HG03159 (cell line): ENCODE measurements around the gene EPS8L1.
"Not testable (repeated sequence)": the region's sequence is repeated elsewhere in the genome, so short reads cannot be mapped to it uniquely, and the experiment has no call there.

Source experiments
- ATAC-seq: cut with Tn5 transposase; IDR thresholded peaks from one replicate; pipeline ENCODE4 v1.9.1; 2021; ENCODE audit warnings: mild to moderate bottlenecking, moderate library complexity; ENCODE audit not compliant: unreplicated experiment

EPS8L1 gene

GRCh38 chr19:55092423-55093318 is 17.0 kb downstream of the EPS8L1 start:
- ATAC-seq = no peak

GRCh38 chr19:55094456-55095259 is 19.0 kb downstream of the EPS8L1 start:
- no peak for ATAC-seq

GRCh38 chr19:55095260-55096060 is 19.8 kb downstream of the EPS8L1 start:
- no peak for ATAC-seq

DNA sequence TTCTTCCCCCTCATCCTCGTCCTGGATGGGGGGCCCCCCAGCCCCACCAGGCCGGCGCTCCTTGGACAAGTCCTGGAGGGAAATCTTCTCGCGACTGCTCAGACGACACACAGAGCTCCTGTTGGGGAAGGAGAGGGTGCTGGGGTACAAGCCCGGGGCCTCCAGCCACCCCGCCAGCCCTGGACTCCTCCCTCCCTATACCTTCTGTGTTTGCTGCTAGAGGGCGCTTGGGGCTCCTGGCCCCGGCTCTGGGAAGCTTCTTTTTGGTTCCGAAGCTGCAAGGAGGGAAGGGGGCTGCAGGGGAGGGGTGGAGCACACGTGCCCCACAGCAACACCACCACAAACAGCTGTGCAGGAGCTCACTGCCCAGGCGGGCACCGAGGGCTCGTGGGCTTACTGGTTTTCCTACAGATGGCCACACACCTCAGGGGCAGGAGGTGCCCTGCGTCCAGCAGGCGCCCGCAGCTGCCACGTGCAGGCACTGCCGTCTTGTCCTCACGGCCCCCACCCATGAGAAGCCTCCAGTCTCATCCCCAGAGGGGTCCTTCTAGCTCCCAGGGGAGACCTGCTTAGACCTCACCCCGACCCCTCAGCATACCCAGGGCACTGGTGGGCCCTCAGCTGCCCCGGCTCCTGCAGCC is 20.5 kb downstream of the EPS8L1 start:
- no peak for ATAC-seq

- ATAC-seq = no peak
These were observed 22.4 kb downstream of the EPS8L1 start for GRCh38 chr19:55097864-55098715.

DNA sequence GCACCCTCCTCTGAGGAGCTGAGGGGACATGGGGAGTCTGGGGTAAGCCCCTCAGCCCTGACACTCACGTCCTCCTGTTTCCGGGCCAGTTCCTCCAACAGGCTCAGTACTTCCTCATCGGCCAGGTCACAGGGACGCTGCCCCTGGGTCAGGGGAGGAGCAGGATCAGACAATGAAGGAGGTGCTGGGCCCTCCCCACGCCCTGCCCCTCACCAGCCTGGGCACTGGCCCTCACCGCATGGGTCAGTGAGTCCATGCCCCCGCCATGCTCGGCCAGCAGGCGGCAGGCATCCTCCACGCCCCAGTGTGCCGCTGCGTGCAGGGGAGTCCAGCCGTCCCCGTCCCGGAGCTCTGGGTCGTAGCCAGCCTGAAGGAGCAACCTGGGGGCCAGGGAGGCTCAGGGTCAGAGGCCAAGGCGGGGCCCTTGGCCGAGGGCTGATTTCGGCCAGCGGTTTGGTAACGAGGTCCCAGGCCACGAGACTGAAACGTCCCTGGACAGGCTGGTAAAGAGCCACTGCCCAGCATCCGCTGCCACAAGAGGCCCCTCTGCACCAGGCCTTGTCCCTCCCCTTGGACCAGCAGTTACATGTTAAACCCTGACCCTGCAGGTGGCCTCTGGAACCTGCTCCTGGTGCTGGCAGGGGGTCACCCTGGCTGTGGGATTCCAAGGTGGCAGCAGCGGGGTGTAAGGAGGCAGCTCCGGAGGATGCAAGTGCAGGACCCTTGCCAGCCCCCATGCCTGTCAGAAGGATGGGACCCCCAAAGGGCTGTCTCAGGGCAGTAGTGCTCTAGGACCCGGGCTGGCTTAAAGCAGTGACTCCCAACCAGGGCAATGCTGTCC is 23.3 kb downstream of the EPS8L1 start:
- no peak for ATAC-seq

DNA sequence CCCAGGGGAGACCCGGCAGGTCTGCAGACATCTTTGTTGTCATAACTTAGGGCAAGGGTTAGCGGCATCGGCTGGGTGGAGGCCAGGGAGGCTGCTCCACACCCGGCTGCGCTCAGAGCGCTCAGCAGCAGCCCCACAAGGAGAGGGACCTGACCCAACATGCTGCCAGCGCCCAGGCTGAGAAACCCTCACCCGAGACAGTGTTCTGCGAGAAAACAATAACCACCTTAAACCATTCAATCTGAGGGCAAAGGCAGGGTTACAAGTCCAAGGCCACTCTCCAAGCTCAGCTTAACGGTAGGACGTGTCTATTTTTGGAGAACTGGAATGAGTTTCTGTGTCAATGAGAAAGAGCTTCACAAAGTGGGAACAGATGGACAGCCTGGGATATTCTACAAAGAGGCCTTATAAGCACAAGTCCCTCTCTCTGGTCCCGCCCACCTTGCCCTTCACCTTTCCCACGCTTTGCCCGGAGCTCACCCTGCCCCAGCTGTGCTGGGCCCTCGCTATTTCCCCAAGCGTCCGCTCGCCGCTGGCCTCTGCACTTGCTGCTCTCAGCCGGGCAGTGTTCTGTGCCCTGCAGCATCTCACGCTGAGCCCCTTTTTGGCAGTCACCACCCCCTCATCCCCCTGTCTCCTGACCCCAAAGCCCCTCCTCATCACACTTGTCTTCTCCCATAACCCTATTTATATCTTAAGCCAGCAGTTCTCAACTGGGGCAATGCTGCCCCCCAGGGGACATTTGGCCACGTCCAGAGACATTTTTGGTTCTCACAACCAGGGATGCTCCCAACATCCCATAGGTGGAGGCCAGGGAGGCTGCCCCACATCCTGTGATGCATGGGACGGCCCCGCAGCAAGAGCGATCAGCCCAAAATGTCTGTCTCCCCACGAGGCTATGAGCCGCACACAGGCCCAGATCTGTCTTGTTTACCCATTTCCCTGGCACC is 24.2 kb downstream of the EPS8L1 start:
- ATAC-seq = no peak

DNA sequence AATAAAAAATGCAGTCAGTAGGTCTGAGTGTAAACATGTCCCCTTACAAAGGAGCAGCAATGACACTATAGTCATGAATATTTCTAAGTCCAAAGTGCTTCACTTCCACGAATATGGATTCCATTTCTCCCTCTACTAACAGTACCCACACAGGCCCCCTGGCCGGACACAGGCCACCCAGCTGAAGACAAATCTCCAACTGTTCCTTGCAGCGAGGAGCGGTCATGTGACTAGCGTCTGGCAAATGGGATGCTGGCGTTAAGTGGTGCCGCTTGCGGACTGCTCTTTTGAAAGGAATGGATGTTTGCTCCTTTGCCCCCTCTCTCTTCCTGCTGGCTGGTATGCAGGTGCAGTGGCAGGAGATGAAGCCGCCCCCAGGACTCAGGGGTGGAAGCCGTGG is 25.6 kb downstream of the EPS8L1 start:
- no peak for ATAC-seq

GRCh38 chr19:55103190-55103589 is 27.5 kb downstream of the EPS8L1 start:
- no peak for ATAC-seq

GRCh38 chr19:55105237-55105636 is 29.6 kb downstream of the EPS8L1 start:
- ATAC-seq = no peak

- ATAC-seq = no peak
These were observed 30.9 kb downstream of the EPS8L1 start for GRCh38 chr19:55106591-55106990.

- not testable (repeated sequence) for ATAC-seq
These were observed 31.6 kb downstream of the EPS8L1 start for GRCh38 chr19:55107252-55107651.

DNA sequence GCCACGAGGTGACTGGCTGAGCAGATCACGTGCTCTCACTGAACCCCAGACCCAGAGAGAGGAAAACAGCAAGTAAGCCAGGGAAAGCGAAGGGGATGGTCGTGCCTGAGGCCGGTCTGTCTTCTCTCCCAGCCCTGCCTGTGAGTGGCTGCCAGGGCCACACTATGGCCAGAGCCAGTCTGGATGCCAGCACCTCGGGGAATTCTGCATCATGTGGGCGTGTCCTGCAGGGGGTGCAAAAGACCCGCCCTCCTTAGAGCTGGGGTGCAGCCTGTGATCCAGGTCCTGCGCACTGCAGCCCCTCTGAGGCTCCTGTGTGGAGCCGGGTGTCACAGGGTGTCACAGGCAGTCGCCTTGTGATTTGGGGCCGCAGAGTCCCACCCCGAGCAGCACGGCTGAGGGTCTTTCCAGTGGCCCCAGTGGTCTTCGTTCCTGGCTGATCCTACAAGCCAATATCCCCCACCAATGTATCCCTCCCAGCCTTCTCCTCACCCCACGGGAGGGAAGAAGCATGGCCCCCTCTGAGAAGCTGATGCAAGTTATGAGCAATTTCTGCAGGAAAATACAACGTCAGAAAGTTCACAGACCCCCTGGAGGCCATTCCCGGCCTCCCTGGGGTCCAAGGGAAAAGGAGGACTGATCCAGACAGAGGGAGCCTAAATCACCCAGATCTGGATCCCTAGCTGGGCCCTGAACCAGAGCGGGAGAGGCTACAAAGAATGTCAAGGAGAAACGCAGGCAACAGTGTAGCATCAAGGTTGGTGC is 34.0 kb downstream of the EPS8L1 start:
- ATAC-seq = no peak

GRCh38 chr19:55111238-55111831 is 35.7 kb downstream of the EPS8L1 start:
- ATAC-seq = no peak

DNA sequence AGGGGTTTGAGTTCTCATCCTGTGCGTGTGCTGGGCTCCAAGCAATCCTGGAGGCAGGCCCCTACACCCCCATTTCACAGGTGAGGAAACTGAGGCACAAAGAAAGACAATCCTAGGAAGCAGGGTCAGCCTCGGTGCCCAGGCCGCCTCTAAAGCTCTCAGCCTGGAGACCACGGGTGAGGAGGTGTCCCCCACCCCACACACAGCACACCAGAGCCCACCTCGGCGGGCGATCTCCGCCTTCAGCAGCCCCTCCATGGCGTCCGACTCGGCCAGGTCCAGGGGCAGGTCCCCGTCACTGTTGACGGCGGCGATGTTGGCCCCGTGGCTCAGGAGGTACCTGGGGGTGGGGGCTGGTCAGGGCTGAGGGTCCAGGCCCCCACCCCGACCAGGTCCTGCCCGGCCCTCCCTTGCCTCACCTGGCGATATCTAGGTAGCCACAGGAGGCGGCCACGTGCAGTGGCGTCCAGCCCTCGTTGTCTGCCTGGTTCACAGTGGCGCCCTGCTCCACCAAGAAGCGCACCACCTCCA is 36.6 kb downstream of the EPS8L1 start:
- no peak for ATAC-seq
